ENCODE results near the gene CDK11B. TPM values are rescaled to one million over a fixed set of nuclear protein-coding genes. Genes with fewer than 3 reads are reported as not detected.

CDK11B gene
- total and polyA plus RNA-seq, 2 donors from 2014 or later: 13.9 to 24.0 TPM

- Histone ChIP-seq H3K36me3 (ENCODE audit: control insufficient read depth in 2 of 3, insufficient read depth in 3 of 3, low read length in 3 of 3) (no peaks in the 10 kb centered on the region), H3K4me3 (ENCODE audit: low read length in 3 of 3) (no peak within 1 kb of the TSS), H3K27ac (ENCODE audit: low read depth in 2 of 2, low read length in 2 of 2) (peak within 1 kb of the TSS; percentile 22 to 77), H3K9ac (ENCODE audit: low read length in 3 of 3) (no peak within 1 kb of the TSS), H3K9me3 (ENCODE audit: control insufficient read depth in 2 of 3, insufficient read depth in 1 of 3, low read length in 3 of 3) (no peaks in the 10 kb centered on the region), H3K4me1 (ENCODE audit: control insufficient read depth in 2 of 3, insufficient read depth in 2 of 3, low read depth in 1 of 3, low read length in 3 of 3) (no peaks in the 10 kb centered on the region), H3K27me3 (ENCODE audit: control insufficient read depth, insufficient read depth, low read length) (no peaks in the 10 kb centered on the region)
- no peak for TF ChIP-seq CTCF (IDR thresholded peaks at IDR 0.05; ENCODE audit: borderline replicate concordance, extremely low read depth, insufficient read depth)
- intact Hi-C loops (cut with DNase I): no loop called here
- FAIRE-seq (no peak), DNase-seq (peak; percentile 84 to 90 (median 85))
Measured at GRCh38 chr1:1631782-1632420, 26.9 kb downstream of the CDK11B start, which contains the start of gene MMP23B. MMP23B (plus strand) TSS chr1:1632173; CDS start chr1:1632219, 46 bp downstream.

GRCh38 chr1:1630965-1631781 lies 27.6 kb downstream of the CDK11B start:
- no peak overlapping the region for H3K4me3 ChIP-seq (ENCODE audit: low read length in 3 of 3)
- H3K9ac ChIP-seq (ENCODE audit: low read length in 3 of 3): no peak overlapping the region
- intact Hi-C loops (cut with DNase I): no loop called here
- H3K36me3 ChIP-seq (ENCODE audit: control insufficient read depth in 2 of 3, insufficient read depth in 3 of 3, low read length in 3 of 3): no peaks in the 10 kb centered on the region
- H3K9me3 ChIP-seq (ENCODE audit: control insufficient read depth in 2 of 3, insufficient read depth in 1 of 3, low read length in 3 of 3): no peaks in the 10 kb centered on the region
- peak overlapping the region; percentile 51 to 77 for H3K27ac ChIP-seq (ENCODE audit: low read depth in 2 of 2, low read length in 2 of 2)
- FAIRE-seq (no peak), DNase-seq (peak; percentile 58 to 92 (median 80))
- no peaks in the 10 kb centered on the region for H3K27me3 ChIP-seq (ENCODE audit: control insufficient read depth, insufficient read depth, low read length)
- TF ChIP-seq CTCF (IDR thresholded peaks at IDR 0.05; ENCODE audit: borderline replicate concordance, extremely low read depth, insufficient read depth): no peak
- H3K4me1 ChIP-seq (ENCODE audit: control insufficient read depth in 2 of 3, insufficient read depth in 2 of 3, low read depth in 1 of 3, low read length in 3 of 3): no peaks in the 10 kb centered on the region

- TF ChIP-seq CTCF (IDR thresholded peaks at IDR 0.05; ENCODE audit: borderline replicate concordance, extremely low read depth, insufficient read depth): no peak
- H3K27me3 ChIP-seq (ENCODE audit: control insufficient read depth, insufficient read depth, low read length): no peaks in the 10 kb centered on the region
- H3K9me3 ChIP-seq (ENCODE audit: control insufficient read depth in 2 of 3, insufficient read depth in 1 of 3, low read length in 3 of 3): no peaks in the 10 kb centered on the region
- H3K4me3 ChIP-seq (ENCODE audit: low read length in 3 of 3): no peak overlapping the region
- intact Hi-C loops (cut with DNase I): no loop called here
- DNase-seq (peak; percentile 92 to 96 (median 95)), FAIRE-seq (no peak)
- H3K9ac ChIP-seq (ENCODE audit: low read length in 3 of 3): no peak overlapping the region
- H3K4me1 ChIP-seq (ENCODE audit: control insufficient read depth in 2 of 3, insufficient read depth in 2 of 3, low read depth in 1 of 3, low read length in 3 of 3): no peaks in the 10 kb centered on the region
- no peaks in the 10 kb centered on the region for H3K36me3 ChIP-seq (ENCODE audit: control insufficient read depth in 2 of 3, insufficient read depth in 3 of 3, low read length in 3 of 3)
- peak overlapping the region; percentile 51 to 77 for H3K27ac ChIP-seq (ENCODE audit: low read depth in 2 of 2, low read length in 2 of 2)
Measured at GRCh38 chr1:1630191-1630964, 28.4 kb downstream of the CDK11B start.

All from kidney (tissue), 14 donors.